Endothelial cell of umbilical vein (primary cell): ENCODE data around the gene SAE1.

Experiments
- EZH2 ChIP-seq: IDR thresholded peaks from 2 replicates; pipeline ENCODE4 v1.6.1; 2012; ENCODE audit warnings: borderline replicate concordance, low read depth, mild to moderate bottlenecking, moderate library complexity, low read length, inconsistent platforms; ENCODE audit not compliant: severe bottlenecking
- FOS ChIP-seq: IDR thresholded peaks from 2 replicates; pipeline ENCODE4 v1.6.1; 2011; ENCODE audit warnings: mild to moderate bottlenecking, low read length, moderate library complexity, borderline replicate concordance; ENCODE audit not compliant: insufficient read depth
- GATA2 ChIP-seq: IDR thresholded peaks from 2 replicates; pipeline ENCODE4 v1.7.0; 2011; ENCODE audit warnings: low read depth, mild to moderate bottlenecking, moderate library complexity, mixed read lengths, low read length; ENCODE audit not compliant: insufficient read length, insufficient read depth
- JUN ChIP-seq: IDR thresholded peaks from 2 replicates; pipeline ENCODE4 v1.6.1; 2011; ENCODE audit warnings: borderline replicate concordance, low read depth; ENCODE audit not compliant: insufficient read length, insufficient read depth
- MYC ChIP-seq: IDR thresholded peaks from one replicate; pipeline ENCODE4 v1.6.1; 2011; ENCODE audit warnings: mild to moderate bottlenecking, low read depth, low read length
- POLR2A ChIP-seq: IDR thresholded peaks from 2 replicates; pipeline ENCODE4 v1.6.1; 2012; ENCODE audit warnings: low read depth, mild to moderate bottlenecking, control low read depth, low read length
- POLR2AphosphoS5 ChIP-seq: IDR thresholded peaks from 2 replicates; pipeline ENCODE4 v1.6.1; 2012; ENCODE audit warnings: low read depth, mild to moderate bottlenecking, control low read depth, low read length, moderate library complexity; ENCODE audit not compliant: insufficient read depth
- TF ChIP-seq, protein P1 (sequence below), 2 donors: IDR thresholded peaks; 1 replicate in 1 of 2; 2 replicates in 1 of 2; pipeline ENCODE4 v1.5.1; 2011; ENCODE audit warnings: low read length in 2 of 2, mild to moderate bottlenecking in 2 of 2, moderate library complexity in 2 of 2, control low read depth in 1 of 2, inconsistent platforms in 1 of 2, low read depth in 1 of 2; ENCODE audit not compliant: insufficient read depth in 1 of 2; ENCODE audit errors: extremely low read depth in 1 of 2
- TF ChIP-seq, protein P2 (sequence below): IDR thresholded peaks from 2 replicates; pipeline ENCODE4 v1.6.1; 2011; ENCODE audit not compliant: insufficient read depth, insufficient read length

DNA sequence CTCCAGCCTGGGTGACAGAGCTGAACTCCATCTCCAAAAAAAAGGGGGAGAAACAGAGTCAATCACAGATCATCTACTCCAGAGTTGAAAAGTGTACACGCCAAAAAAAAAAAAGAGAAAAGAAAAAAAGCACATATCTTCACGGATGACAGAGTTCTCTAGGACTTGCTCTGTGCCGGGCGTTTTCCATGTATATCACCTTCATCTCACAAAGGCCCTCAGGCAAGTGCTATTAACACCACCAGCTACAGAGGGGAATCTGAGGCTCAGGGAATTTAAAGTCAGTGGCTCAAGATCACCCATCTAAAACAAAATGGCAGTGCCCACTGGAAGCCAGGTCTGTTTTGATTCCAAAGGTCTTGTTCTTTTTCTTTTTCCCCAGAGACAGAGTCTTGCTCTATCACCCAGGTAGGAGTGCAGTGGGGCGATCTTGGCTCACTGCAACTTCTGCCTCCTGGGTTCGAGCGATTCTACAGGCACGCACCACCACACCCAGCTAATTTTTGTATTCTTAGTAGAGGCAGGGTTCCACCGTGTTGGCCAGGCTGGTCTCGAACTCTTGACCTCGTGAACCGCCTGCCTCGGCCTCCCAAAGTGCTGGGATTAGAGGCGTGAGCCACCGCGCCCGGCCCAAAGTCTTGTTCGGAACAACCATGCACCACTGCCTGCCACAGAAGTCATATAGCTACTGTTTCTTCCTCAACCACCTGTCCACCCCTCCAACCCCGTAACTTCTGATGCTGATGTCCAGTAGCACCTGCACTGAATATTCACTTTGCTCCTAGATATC, 42.2 kb downstream of the SAE1 start:
- TF ChIP-seq, protein P1, sequence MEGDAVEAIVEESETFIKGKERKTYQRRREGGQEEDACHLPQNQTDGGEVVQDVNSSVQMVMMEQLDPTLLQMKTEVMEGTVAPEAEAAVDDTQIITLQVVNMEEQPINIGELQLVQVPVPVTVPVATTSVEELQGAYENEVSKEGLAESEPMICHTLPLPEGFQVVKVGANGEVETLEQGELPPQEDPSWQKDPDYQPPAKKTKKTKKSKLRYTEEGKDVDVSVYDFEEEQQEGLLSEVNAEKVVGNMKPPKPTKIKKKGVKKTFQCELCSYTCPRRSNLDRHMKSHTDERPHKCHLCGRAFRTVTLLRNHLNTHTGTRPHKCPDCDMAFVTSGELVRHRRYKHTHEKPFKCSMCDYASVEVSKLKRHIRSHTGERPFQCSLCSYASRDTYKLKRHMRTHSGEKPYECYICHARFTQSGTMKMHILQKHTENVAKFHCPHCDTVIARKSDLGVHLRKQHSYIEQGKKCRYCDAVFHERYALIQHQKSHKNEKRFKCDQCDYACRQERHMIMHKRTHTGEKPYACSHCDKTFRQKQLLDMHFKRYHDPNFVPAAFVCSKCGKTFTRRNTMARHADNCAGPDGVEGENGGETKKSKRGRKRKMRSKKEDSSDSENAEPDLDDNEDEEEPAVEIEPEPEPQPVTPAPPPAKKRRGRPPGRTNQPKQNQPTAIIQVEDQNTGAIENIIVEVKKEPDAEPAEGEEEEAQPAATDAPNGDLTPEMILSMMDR (IDR thresholded peaks at IDR 0.05; ENCODE audit: extremely low read depth in 1 of 2, insufficient read depth in 1 of 2, low read depth in 1 of 2, low read length in 2 of 2): no peak
- no peak for TF ChIP-seq EZH2
- TF ChIP-seq FOS: no peak
- TF ChIP-seq POLR2A: no peak
- TF ChIP-seq POLR2AphosphoS5: no peak
- TF ChIP-seq JUN: no peak
- TF ChIP-seq MYC: no peak
- TF ChIP-seq, protein P2, sequence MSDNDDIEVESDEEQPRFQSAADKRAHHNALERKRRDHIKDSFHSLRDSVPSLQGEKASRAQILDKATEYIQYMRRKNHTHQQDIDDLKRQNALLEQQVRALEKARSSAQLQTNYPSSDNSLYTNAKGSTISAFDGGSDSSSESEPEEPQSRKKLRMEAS: no peak
- no peak for TF ChIP-seq GATA2
